ENCODE measurements around the gene CAVIN1.
"Not testable (repeated sequence)": the region's sequence is repeated elsewhere in the genome, so short reads cannot be mapped to it uniquely, and the experiment has no call there.

The CAVIN1 gene

DNA sequence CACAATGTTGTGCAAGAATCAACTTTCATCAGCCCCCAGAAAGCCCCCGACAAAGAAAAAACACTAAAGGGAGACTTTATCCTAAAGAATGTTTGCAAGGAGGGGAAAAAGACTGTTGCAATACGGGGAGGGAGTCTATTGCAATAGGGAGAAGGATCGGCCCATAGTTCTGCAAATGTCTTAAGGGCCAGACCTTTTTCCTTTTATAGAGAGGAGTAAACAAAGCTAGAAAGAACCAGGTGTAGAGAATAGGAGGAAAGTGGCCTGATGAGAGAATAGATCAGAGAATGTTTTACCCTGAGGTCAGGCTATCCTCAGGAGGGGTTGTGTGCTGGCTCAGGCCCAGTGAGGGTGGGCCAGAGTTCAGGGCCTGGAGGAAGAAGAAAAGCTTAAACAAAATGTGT lies 8.7 kb upstream of the CAVIN1 start:
- no peak for DNase-seq (ENCODE audit: low read depth in 2 of 2, low spot score in 1 of 2)

DNA sequence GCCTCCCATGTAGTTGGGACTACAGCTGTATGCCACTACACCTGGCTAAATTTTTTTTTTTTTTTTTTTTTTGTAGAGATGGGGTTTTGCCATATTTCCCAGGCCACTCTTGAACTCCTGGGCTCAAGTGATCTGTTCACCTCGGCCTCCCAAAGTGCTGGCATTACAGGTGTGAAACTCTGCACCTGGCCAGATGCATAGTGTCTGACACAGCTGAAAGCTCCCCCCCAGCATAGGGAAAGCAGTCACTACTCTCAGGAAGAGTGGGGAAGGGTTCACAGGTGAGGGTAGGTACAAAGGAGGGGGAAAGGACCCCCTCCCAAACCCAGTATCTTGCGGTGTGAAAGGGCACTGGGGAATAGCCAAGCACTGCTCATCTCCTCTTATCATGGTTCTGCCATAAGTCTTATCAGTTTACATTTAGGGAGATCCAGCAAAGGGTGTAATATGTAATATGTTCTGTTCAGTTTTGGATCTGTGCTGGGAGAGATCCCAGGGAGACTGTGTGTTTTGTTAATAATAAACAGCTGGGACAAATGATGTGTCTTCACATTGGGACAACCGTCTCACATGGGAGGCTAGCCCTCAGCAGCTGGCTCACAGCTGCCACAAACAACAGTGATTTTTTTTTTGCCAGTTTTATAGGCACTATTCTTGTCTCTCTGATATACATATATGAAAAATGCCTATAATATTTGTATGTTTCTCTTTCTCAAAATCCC lies 6.8 kb upstream of the CAVIN1 start:
- DNase-seq (ENCODE audit: low read depth in 2 of 2, low spot score in 1 of 2), result no peak

DNA sequence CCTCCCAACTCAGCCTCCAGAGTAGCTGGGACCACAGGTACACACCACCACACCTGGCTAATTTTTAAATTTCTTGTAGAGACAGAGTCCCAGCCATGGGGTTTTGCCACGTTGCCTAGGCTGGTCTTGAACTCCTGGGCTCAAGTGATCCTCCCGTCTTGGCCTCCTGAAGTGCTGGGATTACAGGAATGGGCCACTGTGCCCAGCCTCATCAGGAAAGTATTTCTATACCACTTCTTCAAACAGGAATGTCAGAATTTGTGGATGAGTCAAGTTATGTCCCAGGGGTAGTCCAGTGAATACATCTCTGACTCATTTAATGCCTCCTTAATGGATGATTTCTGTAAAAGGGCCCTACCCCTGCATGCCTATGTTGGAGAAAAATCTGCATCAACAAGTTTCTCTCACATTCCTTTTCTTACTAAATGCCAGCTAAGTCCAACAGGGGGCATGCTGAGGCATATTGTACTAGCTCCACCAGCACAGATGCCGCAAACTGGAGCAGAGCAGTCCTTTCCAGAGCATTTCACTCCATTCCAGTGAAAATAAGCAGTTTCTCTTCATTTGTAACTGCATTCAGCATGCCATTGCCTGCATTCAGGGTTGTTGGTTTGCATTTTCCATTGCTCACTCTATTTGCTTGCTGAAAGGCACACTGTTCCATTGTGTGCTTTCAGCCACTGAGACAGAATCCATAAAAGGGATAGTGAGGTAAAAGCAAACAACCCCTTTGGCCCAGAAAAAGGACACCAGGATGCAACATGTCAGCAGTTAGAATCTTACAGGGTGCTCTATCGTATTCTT lies 5.3 kb upstream of the CAVIN1 start:
- no peak for DNase-seq (ENCODE audit: low read depth in 2 of 2, low spot score in 1 of 2)

DNA sequence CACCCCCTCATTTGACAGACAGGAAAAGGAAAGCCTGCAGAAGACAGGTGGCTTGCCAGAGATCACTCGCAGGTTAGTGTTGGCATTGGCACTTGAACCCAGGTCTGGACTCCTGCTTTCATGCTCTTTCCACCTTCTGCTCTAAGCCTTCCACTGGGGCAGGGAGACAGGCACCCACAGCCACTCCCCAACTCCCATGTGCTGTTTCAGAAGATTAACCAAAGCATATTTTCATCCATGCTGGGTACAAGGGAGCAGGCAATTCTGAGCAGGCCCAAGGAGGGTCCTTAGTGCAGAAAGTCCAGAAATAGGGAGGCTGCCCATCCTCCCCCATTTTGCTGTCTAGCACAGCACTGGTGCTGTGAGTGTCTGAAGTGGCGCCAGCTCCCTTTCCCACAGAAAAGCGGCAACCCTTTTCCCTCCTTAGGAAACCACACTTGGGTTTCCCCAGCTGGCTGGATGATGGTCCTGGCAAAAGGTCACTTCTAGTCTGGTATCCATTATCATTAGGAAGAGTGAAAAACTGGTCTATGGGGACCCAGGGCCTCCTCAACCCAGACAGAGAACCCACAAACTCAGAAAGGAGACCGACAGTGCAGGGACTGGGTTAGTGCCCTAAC lies 2.0 kb upstream of the CAVIN1 start:
- no peak for DNase-seq (ENCODE audit: low read depth in 2 of 2, low spot score in 1 of 2)

DNA sequence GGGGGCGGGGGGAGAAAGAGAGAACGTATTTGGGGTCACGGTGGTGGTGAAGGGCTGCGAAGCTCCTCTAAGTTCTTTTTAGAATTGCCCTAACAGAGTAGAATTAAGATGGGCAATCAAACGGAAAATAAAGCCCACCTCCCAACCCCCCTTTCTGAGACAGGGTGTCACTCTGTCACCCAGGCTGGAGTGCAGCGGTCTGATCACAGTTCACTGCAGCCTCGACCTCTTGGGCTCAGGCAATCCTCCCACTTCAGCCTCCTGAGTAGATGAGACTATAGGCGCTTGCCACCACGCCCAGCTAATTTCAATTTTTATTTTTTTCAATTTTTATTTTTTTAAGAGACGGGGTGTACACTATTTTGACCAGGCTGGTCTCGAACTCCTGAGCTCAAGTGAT lies 710 bp upstream of the CAVIN1 start:
- no peak for DNase-seq (ENCODE audit: low read depth in 2 of 2, low spot score in 1 of 2)

DNA sequence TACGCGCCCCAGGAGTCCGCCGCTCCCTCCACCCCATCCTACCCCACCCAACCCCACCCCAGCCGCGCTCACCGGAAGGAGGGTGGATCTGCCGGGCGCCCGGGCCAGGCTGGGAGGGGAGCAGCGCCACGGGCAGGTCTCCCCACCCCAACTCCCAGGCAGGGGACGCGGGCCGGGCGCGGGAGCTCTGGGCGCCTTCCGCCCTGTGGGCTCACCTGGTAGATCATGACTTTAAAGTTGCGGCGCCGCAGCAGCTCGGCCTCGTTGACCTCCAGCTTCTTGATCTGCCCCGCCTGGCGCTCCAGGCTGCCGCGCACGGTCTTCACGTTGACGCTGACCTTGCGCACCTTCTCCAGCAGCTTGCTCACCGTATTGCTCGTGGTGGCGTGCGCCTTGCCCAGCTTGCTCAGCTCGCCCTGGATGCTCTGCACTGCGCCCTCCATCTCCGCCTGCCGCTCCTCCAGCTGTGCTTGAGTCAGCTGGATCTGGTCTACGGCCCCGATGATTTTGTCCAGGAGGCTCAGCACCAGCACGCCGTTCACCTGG lies 571 bp downstream of the CAVIN1 start:
- no peak for DNase-seq (ENCODE audit: low read depth in 2 of 2, low spot score in 1 of 2)

DNA sequence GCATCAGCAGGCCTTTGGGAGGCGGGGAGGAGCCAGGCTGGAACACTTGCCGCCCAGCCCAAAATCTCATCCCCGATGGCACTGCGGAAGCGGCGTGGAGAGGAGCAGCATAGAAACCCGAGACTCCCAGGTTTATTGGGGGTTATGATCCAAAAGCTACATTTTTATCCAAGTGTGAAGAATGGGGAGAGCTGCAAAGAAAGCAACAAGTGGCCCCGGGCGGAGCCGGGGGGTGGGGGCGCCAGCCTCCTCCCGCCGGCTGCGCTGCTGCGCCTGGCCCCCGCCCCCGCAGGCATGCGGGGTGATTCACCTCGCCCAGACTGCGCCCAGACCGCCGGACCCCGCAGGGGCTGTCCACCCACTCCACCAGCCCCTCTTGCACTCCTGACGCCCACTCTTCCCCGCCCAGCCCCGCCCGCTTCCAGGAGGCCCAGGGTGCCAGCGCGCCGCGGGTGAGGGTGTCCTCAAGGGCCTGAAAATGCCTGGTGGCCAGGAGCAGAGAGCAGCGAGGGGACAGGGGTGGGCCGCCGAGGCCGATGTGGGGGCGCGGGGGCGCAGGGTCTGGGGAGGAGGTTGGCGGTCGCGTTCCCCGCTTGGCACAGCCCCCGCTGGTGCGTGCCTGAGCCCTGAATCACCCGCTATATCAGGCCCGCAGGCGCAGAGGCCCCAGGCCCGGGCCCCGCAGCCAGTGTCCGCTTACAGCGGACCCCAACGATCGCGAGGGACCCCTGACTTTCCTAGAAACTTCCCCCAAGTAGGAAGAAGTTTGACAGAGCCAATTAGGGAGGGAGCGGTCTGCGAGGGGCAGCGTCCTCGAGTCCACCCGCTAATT lies 1.3 kb downstream of the CAVIN1 start:
- DNase-seq (ENCODE audit: low read depth in 2 of 2, low spot score in 1 of 2), result peak in 1 of 2 donors; percentile 12

DNA sequence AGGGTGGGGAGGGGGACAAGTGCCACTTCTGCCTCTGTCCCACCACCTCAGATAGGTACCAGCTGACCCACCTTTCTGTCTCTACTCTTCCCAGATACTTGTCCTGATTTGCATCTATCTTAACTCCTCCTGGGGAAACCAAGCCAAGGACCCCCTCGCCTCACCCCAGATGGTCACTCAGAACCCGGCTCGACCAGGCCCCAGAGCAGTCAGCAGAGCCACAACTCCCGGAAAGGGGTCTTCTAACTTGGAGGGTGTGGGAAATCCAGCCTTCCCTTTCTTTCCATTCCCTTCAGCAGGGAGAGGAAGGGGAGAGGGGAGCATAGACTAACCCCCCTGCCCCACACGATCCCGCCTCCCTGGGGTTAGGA lies 1.9 kb downstream of the CAVIN1 start:
- DNase-seq (ENCODE audit: low read depth in 2 of 2, low spot score in 1 of 2), result no peak

DNA sequence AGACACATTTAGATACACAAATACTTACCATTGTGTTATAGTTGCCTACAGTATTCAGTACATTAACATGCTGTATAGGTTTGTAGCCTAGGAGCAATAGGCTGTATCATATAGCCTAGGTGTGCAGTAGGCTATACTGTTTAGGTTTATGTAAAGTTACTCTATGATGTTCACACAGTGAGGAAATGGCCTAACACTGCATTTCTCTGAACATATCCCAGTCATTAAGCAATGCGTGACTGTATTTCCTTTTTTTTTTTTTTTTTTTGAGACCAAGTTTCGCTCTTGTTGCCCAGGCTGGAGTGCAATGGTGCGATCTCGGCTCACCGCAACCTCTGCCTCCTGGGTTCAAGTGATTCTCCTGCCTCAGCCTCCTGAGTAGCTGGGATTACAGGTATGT lies 5.1 kb downstream of the CAVIN1 start:
- not testable (repeated sequence) for DNase-seq (ENCODE audit: low read depth in 2 of 2, low spot score in 1 of 2)

DNA sequence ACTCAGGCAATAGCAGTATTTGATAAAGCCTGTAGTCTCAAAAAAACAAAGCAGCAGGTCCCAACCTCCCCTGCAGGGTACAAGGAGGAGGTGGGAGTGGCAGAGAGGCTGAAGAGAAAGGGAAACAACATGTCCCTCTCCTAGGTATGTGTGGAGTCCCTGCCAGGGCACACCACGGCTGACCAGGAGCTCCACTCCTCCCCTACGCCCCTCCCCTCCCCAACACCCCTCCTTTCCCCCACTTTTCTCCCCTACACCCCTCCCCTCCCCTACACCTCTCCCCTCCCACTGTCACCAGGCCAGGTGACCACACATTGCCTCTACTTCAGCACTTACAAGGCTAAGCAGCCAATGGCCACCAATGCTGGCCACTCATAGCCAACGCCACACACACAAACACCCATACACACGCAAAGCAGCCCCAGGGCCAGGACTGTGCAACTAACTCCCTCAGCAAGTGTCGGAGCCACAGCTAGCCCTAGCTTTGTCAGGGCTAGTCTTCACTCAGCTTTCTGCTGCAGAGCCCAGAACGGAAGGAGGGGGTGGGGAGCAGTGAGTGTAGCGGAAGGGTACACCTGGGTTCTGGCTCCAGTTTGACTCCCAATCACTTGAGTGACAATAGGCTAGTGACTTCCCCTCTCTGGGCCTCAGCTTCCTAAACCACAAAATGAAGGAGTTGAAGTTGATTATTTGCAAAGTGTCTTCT lies 8.2 kb downstream of the CAVIN1 start:
- peak; percentile 20 to 24 for DNase-seq (ENCODE audit: low read depth in 2 of 2, low spot score in 1 of 2)

DNA sequence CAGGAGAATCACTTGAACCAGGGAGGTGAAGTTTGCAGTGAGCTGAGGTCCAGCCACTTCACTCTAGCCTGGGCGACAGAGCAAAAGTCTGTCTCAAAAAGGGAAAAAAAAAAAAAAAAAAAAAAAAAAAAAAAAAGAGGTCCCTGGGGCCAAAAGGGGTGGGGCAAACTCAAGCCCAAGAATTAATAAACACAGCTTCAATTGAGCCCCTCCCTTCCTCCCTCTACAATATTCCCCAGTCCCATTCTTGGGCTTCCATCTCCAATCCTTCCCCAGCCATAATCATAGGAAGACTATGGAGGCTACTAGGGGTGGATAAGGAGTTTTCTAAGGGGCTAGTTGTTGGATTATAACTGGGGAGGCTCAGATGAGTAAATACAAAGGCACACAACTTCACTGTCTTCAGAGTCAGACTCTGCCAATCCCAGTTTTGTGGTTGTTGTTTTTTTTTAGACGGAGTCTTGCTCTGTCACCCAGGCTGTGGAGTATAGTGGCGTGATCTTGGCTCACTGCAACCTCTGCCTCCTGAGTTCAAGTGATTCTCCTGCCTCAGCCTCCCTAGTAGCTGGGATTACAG lies 9.5 kb downstream of the CAVIN1 start:
- DNase-seq (ENCODE audit: low read depth in 2 of 2, low spot score in 1 of 2), result no peak

DNA sequence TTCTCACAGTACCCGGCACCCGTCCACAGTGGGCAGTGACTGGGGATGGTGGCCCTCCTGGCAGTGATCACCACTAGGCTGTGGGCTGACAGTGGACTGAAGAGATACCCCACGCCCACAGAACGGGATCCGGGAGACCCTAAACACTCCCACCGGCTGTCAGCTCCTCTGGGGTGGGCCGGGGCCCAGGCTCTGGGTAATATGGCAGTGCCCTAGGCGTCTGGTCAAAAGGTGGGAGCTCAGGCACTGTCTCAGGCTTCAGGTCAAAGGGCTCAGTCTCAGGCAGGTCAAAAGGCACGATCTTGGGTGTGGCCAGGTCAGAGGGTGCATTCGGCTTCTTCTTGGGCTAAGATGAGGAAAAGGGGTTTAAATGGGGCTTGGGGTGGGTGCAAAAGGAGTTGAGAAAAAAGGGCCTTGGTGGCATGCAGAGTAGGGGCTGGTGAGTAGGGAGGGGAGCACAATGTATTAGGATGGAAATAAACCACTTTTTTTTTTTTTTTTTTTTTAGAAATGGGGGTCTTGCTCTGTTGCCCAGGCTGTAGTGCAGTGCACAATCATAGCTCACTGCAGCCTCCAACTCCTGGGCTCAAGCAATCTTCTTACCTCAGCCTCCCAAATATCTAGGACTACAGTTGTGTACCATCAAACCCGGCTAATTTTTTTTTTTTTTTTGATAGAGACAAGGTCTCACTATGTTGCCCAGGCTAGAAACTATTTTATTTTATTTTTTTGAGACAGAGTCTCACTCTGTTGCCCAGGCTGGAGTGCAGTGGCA lies 11.0 kb downstream of the CAVIN1 start:
- no peak for DNase-seq (ENCODE audit: low read depth in 2 of 2, low spot score in 1 of 2)

DNA sequence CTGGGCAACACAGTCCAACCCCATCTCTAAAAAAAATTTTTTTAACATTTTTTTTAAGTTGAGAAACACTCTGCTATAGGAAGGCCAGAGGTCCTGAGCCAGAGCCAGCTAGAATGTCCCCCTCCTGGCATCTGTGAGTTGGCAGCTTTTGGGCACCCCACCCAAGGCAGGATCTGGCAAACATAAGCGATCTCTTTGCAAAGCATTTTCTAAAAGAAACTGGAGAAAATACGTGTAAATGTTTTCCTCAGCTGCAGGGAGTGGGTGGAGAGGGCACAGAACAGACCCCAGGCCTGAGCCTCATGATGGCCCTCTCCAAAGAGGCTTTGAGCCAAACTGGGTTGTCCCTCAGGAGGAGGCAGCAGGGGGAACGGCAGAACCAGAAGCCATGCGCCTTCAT lies 11.7 kb downstream of the CAVIN1 start:
- no peak for DNase-seq (ENCODE audit: low read depth in 2 of 2, low spot score in 1 of 2)

DNA sequence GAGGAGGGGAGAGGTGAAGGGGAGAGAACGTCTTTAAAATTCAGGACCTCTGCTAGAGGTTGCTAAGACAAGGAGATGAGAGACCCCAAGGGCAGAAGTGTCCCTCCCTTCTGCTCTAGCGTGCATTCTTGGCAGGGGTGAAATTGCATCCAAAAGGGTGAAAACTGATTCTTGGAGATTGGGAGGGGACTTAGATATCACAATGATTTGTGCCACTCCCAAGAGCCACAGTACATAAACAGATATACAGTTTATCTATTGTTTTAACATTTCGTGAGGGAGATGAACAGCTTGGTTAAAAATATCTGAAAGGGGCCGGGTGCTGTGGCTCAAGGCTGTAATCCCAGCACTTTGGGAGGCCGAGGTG lies 12.8 kb downstream of the CAVIN1 start:
- no peak for DNase-seq (ENCODE audit: low read depth in 2 of 2, low spot score in 1 of 2)

DNA sequence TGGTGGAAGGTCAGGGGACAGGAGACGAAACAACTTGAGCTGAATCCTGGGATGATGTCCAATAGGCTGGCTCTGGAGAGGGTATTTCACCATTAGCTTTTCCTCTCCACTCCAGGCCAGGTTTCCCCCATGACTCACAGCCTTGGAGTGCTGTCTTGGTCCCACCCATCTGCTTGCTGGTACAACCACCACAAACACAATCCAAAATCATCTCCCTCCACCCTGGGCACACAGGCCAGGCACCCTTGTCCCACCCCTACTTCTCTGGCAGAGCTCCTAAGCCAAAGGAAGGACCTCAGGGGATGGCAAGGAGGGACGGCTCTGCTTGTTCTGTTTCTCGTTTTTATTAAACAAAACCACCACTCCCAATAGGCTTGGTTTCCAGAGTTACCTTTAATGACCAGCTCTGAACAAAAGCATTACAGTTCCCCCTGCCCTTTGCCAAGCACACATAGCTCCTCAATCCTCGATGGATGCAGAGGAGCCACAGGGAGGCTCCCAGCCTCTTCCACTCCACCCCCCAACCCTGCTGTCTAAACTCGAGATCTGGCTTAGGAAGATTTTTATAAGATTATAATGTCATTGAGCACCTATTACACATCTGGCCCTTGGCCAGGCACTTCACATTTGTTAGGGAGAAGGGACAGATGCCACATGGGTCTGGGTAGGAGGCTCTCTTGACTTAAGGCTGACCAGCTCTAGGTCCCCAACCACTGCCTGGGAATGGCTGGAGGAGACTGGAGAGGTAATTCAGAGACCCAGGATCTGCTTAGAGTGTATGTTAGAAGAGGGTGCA lies 13.3 kb downstream of the CAVIN1 start:
- no peak for DNase-seq (ENCODE audit: low read depth in 2 of 2, low spot score in 1 of 2)

DNA sequence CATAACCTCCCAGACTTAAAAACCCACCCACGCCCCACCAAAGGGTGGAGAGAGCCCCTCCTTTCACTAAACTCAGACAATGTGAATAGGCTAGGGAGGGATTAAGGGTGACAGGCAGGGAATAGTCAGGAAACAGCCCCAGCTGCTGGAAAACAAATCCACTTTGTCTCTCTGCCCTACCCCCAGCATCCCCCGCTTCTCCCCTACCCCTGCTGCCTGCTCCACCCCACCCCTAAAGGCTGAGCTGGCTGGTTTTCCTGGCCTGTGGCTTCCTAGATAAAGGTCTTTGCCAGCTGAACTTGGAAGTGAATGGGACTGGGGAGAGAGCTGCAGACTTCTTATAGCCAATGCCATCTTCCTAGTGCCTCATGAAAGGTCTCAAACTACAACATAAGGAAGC lies 15.0 kb downstream of the CAVIN1 start:
- no peak for DNase-seq (ENCODE audit: low read depth in 2 of 2, low spot score in 1 of 2)

DNA sequence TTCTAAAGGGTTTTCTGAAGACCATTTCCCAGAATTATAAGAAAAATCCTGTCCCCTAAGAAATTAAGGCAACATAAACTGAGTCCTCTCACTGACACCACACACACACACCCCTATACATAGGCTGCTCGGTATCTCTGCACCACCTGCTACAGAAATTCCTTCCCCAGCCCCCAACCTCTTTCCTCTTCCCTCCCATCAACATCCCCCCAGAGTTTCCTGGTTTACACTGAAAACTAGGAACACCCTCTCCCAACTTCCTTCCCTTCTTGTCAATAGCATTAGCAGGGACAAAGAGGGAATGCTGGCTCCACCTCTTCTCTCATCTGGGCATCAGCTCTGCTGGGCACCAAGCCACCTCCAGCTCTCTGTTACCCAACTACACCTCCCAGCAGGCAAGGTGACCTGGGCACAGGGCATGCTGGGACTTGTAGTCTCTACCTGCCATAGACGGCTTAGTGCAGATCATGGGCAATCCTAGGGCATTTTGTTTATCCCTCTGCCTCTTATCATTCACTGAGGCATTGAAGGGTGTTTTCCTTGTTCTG lies 15.7 kb downstream of the CAVIN1 start:
- peak in 1 of 2 donors; percentile 19 for DNase-seq (ENCODE audit: low read depth in 2 of 2, low spot score in 1 of 2)

DNA sequence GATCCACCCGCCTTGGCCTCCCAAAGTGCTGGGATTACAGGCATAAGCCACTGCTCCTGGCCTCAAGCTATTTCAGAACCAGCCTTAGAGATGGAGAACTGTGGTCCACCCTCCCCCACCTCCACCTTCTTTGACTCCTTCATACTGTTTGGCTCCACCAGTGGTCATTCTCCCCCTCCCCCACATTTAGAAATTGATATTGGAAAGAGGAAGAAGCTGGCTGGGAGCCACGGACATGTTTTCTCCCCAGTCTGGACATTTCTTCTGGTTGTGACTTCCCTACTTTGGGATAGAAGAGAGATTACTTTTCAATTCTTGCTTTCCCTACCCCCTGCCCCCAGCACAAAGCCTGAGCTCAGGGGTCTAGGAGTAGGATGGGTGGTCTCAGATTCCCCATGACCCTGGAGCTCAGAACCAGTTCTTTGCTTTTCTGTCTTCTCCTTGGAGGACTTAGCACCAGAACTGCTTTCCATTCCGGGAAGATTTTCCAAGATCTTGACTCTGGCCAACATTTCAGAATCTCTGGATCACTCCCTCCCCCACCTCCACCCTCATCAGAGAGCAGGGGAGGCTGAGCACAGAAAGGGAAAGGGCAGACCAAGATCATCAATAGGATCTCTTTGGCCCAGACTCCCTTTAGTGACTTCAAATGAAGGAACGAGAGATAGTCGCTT lies 16.3 kb downstream of the CAVIN1 start:
- no peak for DNase-seq (ENCODE audit: low read depth in 2 of 2, low spot score in 1 of 2)

Measured in stimulated activated CD8-positive, alpha-beta memory T cell treated with anti-CD3 and anti-CD28 coated beads, Interleukin-4, amount 100 ng/mL, for 4 hours (primary cell).